Endothelial cell of umbilical vein (primary cell): ENCODE results near the gene ARHGAP10. TPM values are rescaled to one million over a fixed set of nuclear protein-coding genes. Genes with fewer than 3 reads are reported as not detected.

Experiments
- BruUV-seq: library from RNA; stranded (reverse); fragments of 400-500 nt; replicated peaks from 2 replicates; lab custom pipeline; 2021; lab: Mats Ljungman, UMichigan
- CTCF ChIA-PET: fragments of 300-600, 350-600 bp; sonication (Branson Sonifier 250); formaldehyde crosslinking; loops from one replicate; lab custom pipeline; 2021; ENCODE audit warnings: antibody characterized with exemption, inconsistent platforms; lab: Charles Lee
- POLR2A ChIA-PET: fragments of 300-600, 350-600 bp; sonication (Branson Sonifier 250); formaldehyde crosslinking; loops from one replicate; lab custom pipeline; 2021; ENCODE audit warnings: antibody characterized with exemption, inconsistent platforms; lab: Charles Lee
- DNase-seq: peaks from one replicate; pipeline ENCODE4 v3.0.0-alpha.2; 2011; ENCODE audit warnings: low read depth, low spot score
- FAIRE-seq: peaks from 2 replicates; lab custom pipeline; 2011; peaks lifted over from hg19 to GRCh38; lab: Jason Lieb, UNC
- H2AFZ ChIP-seq: 2 replicates; pipeline ENCODE4 v1.6.0; 2012; ENCODE audit warnings: low read depth, low read length, control low read depth, inconsistent platforms
- H3K27ac ChIP-seq: 2 replicates; pipeline ENCODE4 v1.5.1; 2011; ENCODE audit warnings: low read depth, mild to moderate bottlenecking, control low read depth, low read length, moderate library complexity; ENCODE audit not compliant: insufficient read depth
- H3K27me3 ChIP-seq, 2 experiments: 2 replicates each; pipeline versions ENCODE4 v1.6.0 to v1.6.1; 2011; ENCODE audit warnings: low read length in 2 of 2, mixed read lengths in 1 of 2; ENCODE audit not compliant: control insufficient read depth in 2 of 2, insufficient read depth in 2 of 2
- H3K36me3 ChIP-seq, 2 experiments: 2 replicates in 1 of 2; 3 replicates in 1 of 2; pipeline ENCODE4 v1.5.1; 2011; ENCODE audit warnings: low read length in 2 of 2, mild to moderate bottlenecking in 1 of 2, moderate library complexity in 1 of 2; ENCODE audit not compliant: control insufficient read depth in 2 of 2, insufficient read depth in 2 of 2; ENCODE audit errors: extremely low read depth in 1 of 2
- H3K4me1 ChIP-seq: 3 replicates; pipeline ENCODE4 v1.5.1; 2011; ENCODE audit warnings: mild to moderate bottlenecking, low read length; ENCODE audit not compliant: control insufficient read depth, insufficient read depth; ENCODE audit errors: extremely low read depth
- H3K4me2 ChIP-seq: 2 replicates; pipeline ENCODE4 v1.6.1; 2011; ENCODE audit warnings: low read length, control low read depth, mixed read lengths; ENCODE audit not compliant: insufficient read depth
- H3K4me3 ChIP-seq, 3 experiments: fragments of 200-600 bp in 1 of 3; sonication (generic), shearing (Covaris generic) in 1 of 3; replicated peaks in 1 of 3; 2 replicates each; pipeline ENCODE4 v1.5.1; 2011 to 2016; ENCODE audit warnings: control low read depth in 3 of 3, low read length in 3 of 3, mild to moderate bottlenecking in 2 of 3, inconsistent platforms in 1 of 3, low read depth in 1 of 3, moderate library complexity in 1 of 3; ENCODE audit not compliant: insufficient read depth in 1 of 3
- H3K79me2 ChIP-seq: 2 replicates; pipeline ENCODE4 v1.6.0; 2012; ENCODE audit warnings: low read length, inconsistent platforms; ENCODE audit not compliant: control insufficient read depth, insufficient read depth
- H3K9ac ChIP-seq: replicated peaks from 2 replicates; pipeline ENCODE3; 2011; ENCODE audit warnings: low read length, control low read depth; ENCODE audit not compliant: insufficient read depth; ENCODE audit errors: extremely low read depth
- H3K9me1 ChIP-seq: replicated peaks from 3 replicates; pipeline ENCODE4 v1.6.0; 2011; ENCODE audit warnings: mild to moderate bottlenecking, low read length; ENCODE audit not compliant: control insufficient read depth, insufficient read depth; ENCODE audit errors: extremely low read depth
- H3K9me3 ChIP-seq: replicated peaks from 2 replicates; pipeline ENCODE4 v1.5.1; 2012; ENCODE audit warnings: low read length, inconsistent platforms; ENCODE audit not compliant: control insufficient read depth, insufficient read depth
- H4K20me1 ChIP-seq: replicated peaks from 2 replicates; pipeline ENCODE3; 2011; ENCODE audit warnings: mild to moderate bottlenecking, low read length; ENCODE audit not compliant: control insufficient read depth, insufficient read depth; ENCODE audit errors: extremely low read depth
- EZH2 ChIP-seq: IDR thresholded peaks from 2 replicates; pipeline ENCODE4 v1.6.1; 2012; ENCODE audit warnings: borderline replicate concordance, low read depth, mild to moderate bottlenecking, moderate library complexity, low read length, inconsistent platforms; ENCODE audit not compliant: severe bottlenecking
- FOS ChIP-seq: IDR thresholded peaks from 2 replicates; pipeline ENCODE4 v1.6.1; 2011; ENCODE audit warnings: mild to moderate bottlenecking, low read length, moderate library complexity, borderline replicate concordance; ENCODE audit not compliant: insufficient read depth
- GATA2 ChIP-seq: IDR thresholded peaks from 2 replicates; pipeline ENCODE4 v1.7.0; 2011; ENCODE audit warnings: low read depth, mild to moderate bottlenecking, moderate library complexity, mixed read lengths, low read length; ENCODE audit not compliant: insufficient read length, insufficient read depth
- JUN ChIP-seq: IDR thresholded peaks from 2 replicates; pipeline ENCODE4 v1.6.1; 2011; ENCODE audit warnings: borderline replicate concordance, low read depth; ENCODE audit not compliant: insufficient read length, insufficient read depth
- MYC ChIP-seq: IDR thresholded peaks from one replicate; pipeline ENCODE4 v1.6.1; 2011; ENCODE audit warnings: mild to moderate bottlenecking, low read depth, low read length
- POLR2A ChIP-seq: IDR thresholded peaks from 2 replicates; pipeline ENCODE4 v1.6.1; 2012; ENCODE audit warnings: low read depth, mild to moderate bottlenecking, control low read depth, low read length
- POLR2AphosphoS5 ChIP-seq: IDR thresholded peaks from 2 replicates; pipeline ENCODE4 v1.6.1; 2012; ENCODE audit warnings: low read depth, mild to moderate bottlenecking, control low read depth, low read length, moderate library complexity; ENCODE audit not compliant: insufficient read depth
- dilution Hi-C: fragments of 300-500 bp; cut with MboI; formaldehyde crosslinking; loops from one replicate; pipeline ENCODE4 v1.15.0; 2019; ENCODE audit warnings: low sequenced_read_pairs; ENCODE audit not compliant: extremely low pct_ligation_motif_present
- intact Hi-C: fragments of 100-400 bp; cut with micrococcal nuclease; formaldehyde crosslinking; loops from one replicate; pipeline ENCODE4 v1.10.0; 2022
- polyA plus RNA-seq, 4 experiments: library from polyadenylated mRNA; depleted of rRNA in 3 of 4; stranded (reverse) in 3 of 4; unstranded in 1 of 4; fragments of >200 nt; gene quantifications; 2 replicates each; pipeline versions ENCODE4 v1.2.1 to v1.2.3, GENCODE V29; 2011 to 2012; ENCODE audit warnings: missing spikeins in 1 of 4
- total RNA-seq: library from RNA; stranded (reverse); gene quantifications from 2 replicates; pipeline ENCODE4 v1.2.3, GENCODE V29; 2021
- TF ChIP-seq, protein P1 (sequence below), 2 donors: IDR thresholded peaks; 1 replicate in 1 of 2; 2 replicates in 1 of 2; pipeline ENCODE4 v1.5.1; 2011; ENCODE audit warnings: low read length in 2 of 2, mild to moderate bottlenecking in 2 of 2, moderate library complexity in 2 of 2, control low read depth in 1 of 2, inconsistent platforms in 1 of 2, low read depth in 1 of 2; ENCODE audit not compliant: insufficient read depth in 1 of 2; ENCODE audit errors: extremely low read depth in 1 of 2
- TF ChIP-seq, protein P2 (sequence below): IDR thresholded peaks from 2 replicates; pipeline ENCODE4 v1.6.1; 2011; ENCODE audit not compliant: insufficient read depth, insufficient read length

ARHGAP10 gene
- total and polyA plus RNA-seq, 2 donors (not counting 3 experiments of a cell fraction or from before 2014, with no cell fraction given) = 20.4 to 36.7 TPM

DNA sequence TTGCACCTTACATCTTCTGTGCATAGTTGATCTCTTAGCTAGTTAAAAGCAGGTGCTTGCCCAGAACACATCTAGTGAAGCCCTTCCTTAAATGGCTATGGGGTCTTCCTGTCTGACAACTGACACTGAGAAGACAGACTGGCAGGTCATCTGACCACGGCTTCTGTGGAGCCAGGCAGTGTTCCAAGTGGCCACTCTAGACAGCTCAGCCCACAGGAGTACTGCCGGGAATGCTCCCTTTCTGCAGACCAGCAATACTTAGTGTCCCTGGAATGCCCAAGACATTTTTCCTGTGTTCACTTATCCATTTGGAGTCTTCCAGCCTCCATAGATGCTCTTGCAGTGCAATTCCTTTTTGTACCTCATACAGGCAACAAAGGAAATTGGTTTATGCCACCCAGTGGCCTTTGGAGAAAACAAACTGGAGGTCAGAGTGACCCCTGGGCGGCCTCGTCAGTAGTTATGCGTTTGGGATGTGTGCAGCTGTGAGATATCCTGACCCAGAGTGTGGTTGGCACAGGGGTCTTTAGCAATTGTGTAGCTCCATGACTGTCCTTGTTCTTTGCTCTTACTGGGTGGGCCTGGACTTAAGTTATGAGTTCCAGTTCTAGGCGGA lies 335.5 kb downstream of the ARHGAP10 start:
- no peaks in the 10 kb centered on the region for H3K4me1 ChIP-seq
- H3K9me1 ChIP-seq = no peaks in the 10 kb centered on the region
- no peak overlapping the region for H2AFZ ChIP-seq
- DNase-seq = peak; percentile 46
- BruUV-seq = no TSS peak
- H3K79me2 ChIP-seq = no peaks in the 10 kb centered on the region
- H4K20me1 ChIP-seq = no peaks in the 10 kb centered on the region
- no peak for TF ChIP-seq JUN
- dilution Hi-C loops = no loop called here
- H3K36me3 ChIP-seq = peaks cover 2 to 3% of the 10 kb centered on the region in 2 experiments
- no peak overlapping the region for H3K9ac ChIP-seq
- CTCF ChIA-PET = interaction anchor here (1.3 to 2.0 kb wide), 2 partner anchors 9 to 26 kb away, joined by 4 to 7 read pairs; no protein-coding TSS in a partner anchor
- H3K4me2 ChIP-seq = no peak overlapping the region
- no peak overlapping the region for H3K4me3 ChIP-seq
- FAIRE-seq = no peak
- H3K9me3 ChIP-seq = no peaks in the 10 kb centered on the region
- H3K27ac ChIP-seq = no peak overlapping the region
- H3K27me3 ChIP-seq = no peaks in the 10 kb centered on the region
- POLR2A ChIA-PET = no interaction called here
- intact Hi-C loops = loop anchor here (2.0 kb wide), 1 partner anchor 83 kb away; no protein-coding TSS in a partner anchor

DNA sequence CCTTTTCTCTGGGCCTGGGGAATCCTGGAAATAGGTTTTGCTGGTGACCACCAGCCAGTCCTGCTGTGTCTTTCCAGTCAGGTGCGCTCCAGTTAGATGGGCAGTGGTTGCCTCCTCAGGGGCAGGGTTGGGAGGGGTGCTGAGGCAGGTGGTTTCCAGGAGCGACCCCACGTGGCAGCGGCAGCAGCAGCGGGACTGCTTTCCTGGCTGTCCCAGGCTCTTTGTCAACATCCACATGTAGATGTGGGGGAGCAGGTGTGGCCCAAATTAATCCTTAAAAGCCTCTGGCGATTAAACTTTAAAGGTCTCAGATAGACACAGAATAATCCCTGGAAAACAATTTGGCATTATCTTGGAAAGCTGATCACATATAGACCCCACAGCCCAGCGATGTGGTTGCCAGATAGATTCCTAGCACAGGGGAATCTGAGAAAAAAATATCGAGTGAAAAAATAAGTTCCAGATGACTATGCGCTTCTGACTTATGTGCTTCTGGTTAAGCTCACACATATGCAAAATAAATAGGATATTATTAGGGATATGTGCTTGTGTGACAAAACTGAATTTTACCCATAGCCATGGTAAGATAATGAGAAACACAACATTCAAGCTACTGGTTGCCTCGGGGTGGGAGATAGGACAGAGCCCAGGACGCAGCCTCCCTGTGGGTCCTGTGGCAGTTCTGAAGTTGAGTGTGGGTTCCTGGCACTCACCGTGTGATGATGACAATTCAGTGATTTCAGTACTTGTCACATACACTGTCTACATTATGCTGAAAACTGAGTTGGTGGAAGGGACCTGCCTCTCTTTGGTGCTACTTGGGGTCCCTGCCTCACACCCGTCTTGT lies 336.4 kb downstream of the ARHGAP10 start:
- H3K9me1 ChIP-seq = no peaks in the 10 kb centered on the region
- no peak overlapping the region for H3K9ac ChIP-seq
- H3K9me3 ChIP-seq = no peaks in the 10 kb centered on the region
- ChIA-PET CTCF (interaction anchor here (0.9 to 1.0 kb wide), 2 partner anchors 8 to 13 kb away, joined by 3 read pairs; no protein-coding TSS in a partner anchor), POLR2A (no interaction called here)
- FAIRE-seq (no peak), DNase-seq (no peak)
- H3K27ac ChIP-seq = no peak overlapping the region
- dilution Hi-C loops (no loop called here), intact Hi-C loops (no loop called here)
- no peak overlapping the region for H3K4me2 ChIP-seq
- no peaks in the 10 kb centered on the region for H3K27me3 ChIP-seq
- BruUV-seq = no TSS peak
- peaks cover 2 to 3% of the 10 kb centered on the region in 2 experiments for H3K36me3 ChIP-seq
- H3K4me3 ChIP-seq = no peak overlapping the region
- H2AFZ ChIP-seq = no peak overlapping the region
- H3K4me1 ChIP-seq = no peaks in the 10 kb centered on the region
- H3K79me2 ChIP-seq = no peaks in the 10 kb centered on the region
- no peak for TF ChIP-seq FOS
- no peak for TF ChIP-seq POLR2AphosphoS5
- TF ChIP-seq EZH2 = no peak
- TF ChIP-seq, protein P1, sequence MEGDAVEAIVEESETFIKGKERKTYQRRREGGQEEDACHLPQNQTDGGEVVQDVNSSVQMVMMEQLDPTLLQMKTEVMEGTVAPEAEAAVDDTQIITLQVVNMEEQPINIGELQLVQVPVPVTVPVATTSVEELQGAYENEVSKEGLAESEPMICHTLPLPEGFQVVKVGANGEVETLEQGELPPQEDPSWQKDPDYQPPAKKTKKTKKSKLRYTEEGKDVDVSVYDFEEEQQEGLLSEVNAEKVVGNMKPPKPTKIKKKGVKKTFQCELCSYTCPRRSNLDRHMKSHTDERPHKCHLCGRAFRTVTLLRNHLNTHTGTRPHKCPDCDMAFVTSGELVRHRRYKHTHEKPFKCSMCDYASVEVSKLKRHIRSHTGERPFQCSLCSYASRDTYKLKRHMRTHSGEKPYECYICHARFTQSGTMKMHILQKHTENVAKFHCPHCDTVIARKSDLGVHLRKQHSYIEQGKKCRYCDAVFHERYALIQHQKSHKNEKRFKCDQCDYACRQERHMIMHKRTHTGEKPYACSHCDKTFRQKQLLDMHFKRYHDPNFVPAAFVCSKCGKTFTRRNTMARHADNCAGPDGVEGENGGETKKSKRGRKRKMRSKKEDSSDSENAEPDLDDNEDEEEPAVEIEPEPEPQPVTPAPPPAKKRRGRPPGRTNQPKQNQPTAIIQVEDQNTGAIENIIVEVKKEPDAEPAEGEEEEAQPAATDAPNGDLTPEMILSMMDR (IDR thresholded peaks at IDR 0.05; ENCODE audit: extremely low read depth in 1 of 2, insufficient read depth in 1 of 2, low read depth in 1 of 2, low read length in 2 of 2) = no peak
- no peak for TF ChIP-seq JUN
- no peak for TF ChIP-seq MYC
- no peak for TF ChIP-seq POLR2A
- TF ChIP-seq, protein P2, sequence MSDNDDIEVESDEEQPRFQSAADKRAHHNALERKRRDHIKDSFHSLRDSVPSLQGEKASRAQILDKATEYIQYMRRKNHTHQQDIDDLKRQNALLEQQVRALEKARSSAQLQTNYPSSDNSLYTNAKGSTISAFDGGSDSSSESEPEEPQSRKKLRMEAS = no peak
- no peak for TF ChIP-seq GATA2
- H4K20me1 ChIP-seq = no peaks in the 10 kb centered on the region
